ENCODE measurements around the gene ZIM2. TPM values are rescaled to one million over a fixed set of nuclear protein-coding genes. Genes with fewer than 3 reads are reported as not detected.

Gene ZIM2
- total RNA-seq, 1 donor from 2014 or later: not detected

DNA sequence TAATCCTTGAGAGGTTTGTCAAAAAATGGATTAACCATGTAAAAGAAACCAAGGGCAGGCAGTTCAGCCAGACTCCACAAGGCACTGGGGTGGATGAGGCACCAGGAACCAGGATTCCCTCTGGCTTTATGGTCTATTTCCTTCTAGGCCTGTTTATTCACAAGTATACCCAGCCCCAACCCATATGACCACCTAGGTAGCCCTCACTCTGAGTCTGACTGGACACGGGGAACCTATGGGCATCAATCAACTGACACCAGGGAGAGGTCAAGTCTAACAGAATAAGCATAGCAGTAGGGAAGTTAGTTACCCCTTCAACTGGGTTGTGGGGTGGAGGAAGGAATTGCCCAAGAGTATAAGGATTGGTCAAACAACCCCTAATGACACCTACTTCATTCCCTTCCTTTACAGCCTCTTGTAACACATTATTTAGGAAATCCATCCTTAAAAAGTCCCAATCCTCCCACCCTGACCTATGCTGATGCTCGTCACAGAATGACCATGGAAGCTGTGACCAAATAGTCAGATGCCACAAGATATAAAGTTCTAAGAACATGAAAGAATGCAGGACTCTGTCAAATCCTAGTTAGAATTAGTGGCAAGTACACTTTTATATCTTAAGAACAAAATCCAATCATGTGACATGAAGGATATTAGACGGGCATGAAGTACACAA is 31.7 kb downstream of the ZIM2 start:
- DNase-seq (ENCODE audit: low spot score): no peak

- DNase-seq (ENCODE audit: low spot score): no peak
These were observed 33.9 kb downstream of the ZIM2 start for GRCh38 chr19:56806639-56807038.

GRCh38 chr19:56778351-56778750 is 62.2 kb downstream of the ZIM2 start:
- DNase-seq (ENCODE audit: low spot score): no peak

GRCh38 chr19:56769650-56770049 is 70.9 kb downstream of the ZIM2 start:
- DNase-seq (ENCODE audit: low spot score): no peak

GRCh38 chr19:56765137-56765536 is 75.4 kb downstream of the ZIM2 start:
- DNase-seq (ENCODE audit: low spot score): peak; percentile 70

DNA sequence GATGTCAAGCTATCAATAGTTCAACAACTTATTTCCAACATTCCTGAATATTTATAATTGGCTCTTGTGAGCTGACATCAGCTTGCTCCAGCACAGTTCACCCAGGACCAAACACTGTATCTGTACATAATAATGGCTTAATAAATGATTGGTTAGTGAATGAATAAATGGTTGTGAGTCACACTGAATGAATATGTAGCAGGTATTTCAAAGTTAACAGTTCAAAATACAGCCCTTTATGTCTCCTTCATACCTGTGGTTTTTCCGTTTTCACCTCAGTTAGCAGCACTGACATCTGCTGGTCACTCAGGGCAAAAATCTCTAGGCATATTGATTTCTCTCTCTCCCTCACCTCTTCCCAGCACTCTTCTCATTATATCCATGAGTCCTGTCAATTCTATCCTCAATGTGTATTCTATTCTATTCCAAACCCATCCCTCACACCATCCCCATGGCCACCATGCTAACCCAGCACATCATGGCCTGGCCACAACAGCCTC is 76.3 kb downstream of the ZIM2 start:
- no peak for DNase-seq (ENCODE audit: low spot score)

GRCh38 chr19:56760842-56761241 is 79.7 kb downstream of the ZIM2 start:
- DNase-seq (ENCODE audit: low spot score): no peak

- no peak for DNase-seq (ENCODE audit: low spot score)
These were observed 81.0 kb downstream of the ZIM2 start for GRCh38 chr19:56759531-56759930.

DNA sequence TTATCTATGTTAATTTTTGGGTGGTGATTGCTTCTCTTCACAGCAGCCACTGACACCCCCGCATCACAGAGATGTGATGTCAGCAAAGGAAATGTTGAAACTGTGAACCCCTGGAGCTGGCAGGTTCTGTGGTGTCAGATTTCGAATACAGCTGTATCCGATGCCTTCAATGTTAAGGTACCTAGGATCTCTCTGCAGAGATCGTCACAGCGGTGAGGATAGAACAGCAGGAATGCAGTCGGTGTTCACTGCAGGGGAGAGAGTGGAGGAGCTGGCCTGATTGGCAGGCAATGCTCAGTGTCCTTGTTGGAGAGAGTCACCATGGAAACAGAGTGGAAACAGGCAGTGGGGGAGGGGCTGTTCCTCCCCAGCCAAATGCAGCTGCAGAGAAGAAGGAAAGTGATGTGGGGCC is 89.4 kb downstream of the ZIM2 start:
- no peak for DNase-seq (ENCODE audit: low spot score)

DNA sequence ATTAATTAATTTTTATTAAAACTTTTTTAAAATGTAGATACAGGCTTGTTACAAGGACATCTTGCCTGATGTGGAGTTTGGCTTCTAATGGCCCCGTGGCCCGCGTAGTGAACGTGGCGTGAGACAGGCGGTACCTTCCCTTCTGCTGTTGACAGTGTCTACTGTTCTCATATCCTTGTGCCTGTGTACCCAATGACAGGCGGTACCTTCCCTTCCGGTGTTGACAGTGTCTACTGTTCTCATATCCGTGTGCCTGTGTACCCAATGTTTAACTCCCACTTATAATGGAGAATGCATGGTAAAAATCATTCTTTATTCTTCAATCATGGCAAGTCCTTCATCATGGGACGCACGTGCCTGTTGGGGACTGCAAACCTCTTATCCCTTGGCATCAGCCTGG is 89.9 kb downstream of the ZIM2 start:
- DNase-seq (ENCODE audit: low spot score): no peak

GRCh38 chr19:56748378-56748777 is 92.1 kb downstream of the ZIM2 start:
- peak; percentile 23 for DNase-seq (ENCODE audit: low spot score)

DNA sequence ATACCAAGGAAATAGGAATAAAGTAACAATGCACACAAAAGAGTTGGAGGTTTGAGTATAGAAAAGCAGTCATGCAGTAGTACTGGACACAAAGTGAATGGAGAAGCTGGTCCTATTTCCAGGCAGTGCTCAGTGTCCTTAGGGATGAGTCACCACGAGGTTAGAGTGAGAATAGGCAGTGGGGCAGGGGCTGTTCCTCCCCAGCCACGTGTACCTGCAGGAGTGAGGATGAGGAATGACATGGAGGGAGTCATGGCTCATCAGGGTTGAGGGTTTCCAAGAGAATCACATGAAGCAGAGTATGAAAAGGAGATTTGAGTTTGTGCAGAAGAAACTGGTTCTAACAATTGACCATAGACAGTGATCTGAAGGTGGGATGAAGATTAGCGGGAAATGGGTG is 94.2 kb downstream of the ZIM2 start:
- DNase-seq (ENCODE audit: low spot score): no peak

- no peak for DNase-seq (ENCODE audit: low spot score)
These were observed 100.0 kb downstream of the ZIM2 start for GRCh38 chr19:56740501-56740900.

DNA sequence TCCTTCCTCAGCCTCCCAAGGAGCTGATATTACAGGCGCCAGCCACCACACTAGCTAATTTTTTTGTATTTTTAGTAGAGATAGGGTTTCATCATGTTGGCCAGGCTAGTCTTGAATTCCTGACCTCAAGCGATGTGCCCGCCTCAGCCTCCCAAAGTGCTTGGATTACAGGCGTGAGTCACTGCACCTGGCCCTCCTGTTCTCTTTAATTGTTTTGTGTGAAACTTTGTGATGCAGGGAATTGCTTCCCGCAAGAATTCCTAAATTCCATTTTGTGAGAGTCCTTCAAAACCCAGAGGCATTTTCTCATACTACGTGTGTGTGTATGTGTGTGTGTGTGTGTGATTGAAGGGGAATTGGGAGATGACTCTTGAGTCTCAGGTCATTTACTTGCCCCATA is 104.0 kb downstream of the ZIM2 start:
- no peak for DNase-seq (ENCODE audit: low spot score)

- DNase-seq (ENCODE audit: low spot score): no peak
These were observed 107.5 kb downstream of the ZIM2 start for GRCh38 chr19:56732976-56733375.

- DNase-seq (ENCODE audit: low spot score): no peak
These were observed 112.8 kb downstream of the ZIM2 start for GRCh38 chr19:56727677-56728076.

DNA sequence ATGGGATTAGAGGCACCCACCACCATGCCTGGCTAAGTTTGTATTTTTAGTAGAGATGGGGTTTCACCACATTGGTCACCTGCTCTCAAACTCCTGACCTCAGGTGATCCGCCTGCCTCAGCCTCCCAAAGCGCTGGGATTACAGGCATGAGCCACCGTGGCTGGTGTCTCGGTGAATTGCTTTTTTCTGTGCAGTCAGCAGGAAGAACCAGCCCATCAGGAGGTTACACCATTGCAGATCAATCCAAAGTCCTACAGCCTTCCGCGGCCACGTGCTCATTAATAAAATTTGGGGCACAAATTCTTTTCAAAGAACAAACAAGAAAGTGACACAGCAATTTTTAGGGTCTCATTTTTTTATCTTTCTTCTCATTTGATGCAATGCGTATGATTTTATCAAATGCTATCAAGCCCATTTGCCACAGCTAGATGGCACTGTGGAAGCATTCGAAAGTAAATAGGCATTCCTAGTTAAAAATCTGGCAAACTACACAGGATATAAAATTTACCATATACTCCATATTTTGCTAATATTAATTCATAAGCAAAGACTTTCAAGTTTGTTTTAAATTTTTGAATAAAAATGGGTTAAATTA is 114.6 kb downstream of the ZIM2 start:
- no peak for DNase-seq (ENCODE audit: low spot score)

Other genes starting within 250 kb of the ZIM2 start
- gene ZNF71, start 245.4 kb downstream of the ZIM2 start, total RNA-seq: 8.1 TPM
- gene SMIM17, start 197.6 kb downstream of the ZIM2 start, total RNA-seq: 0.81 TPM
- 6.5 TPM for gene ZNF835, start 169.0 kb downstream of the ZIM2 start, total RNA-seq
- 7.7 TPM for gene PEG3, start within 50 bp of the ZIM2 start, total RNA-seq